Tibial artery (tissue), 4 donors: ENCODE results near the gene TEX38.

ENCODE experiments used
- DNase-seq, 2 donors: peaks; one replicate each; pipeline ENCODE4 v3.0.0-alpha.2; 2019
- H3K27ac ChIP-seq, 2 donors: fragments of 200-600 bp; sonication (generic) in 1 of 2; 1 replicate in 1 of 2; 2 replicates in 1 of 2; pipeline ENCODE4 v1.5.1; 2018 to 2019; ENCODE audit warnings: mild to moderate bottlenecking in 1 of 2
- H3K27me3 ChIP-seq, 2 donors: fragments of 200-600 bp; sonication (generic) in 1 of 2; one replicate each; pipeline versions ENCODE4 v1.5.1 to v1.6.0; 2016 to 2019
- H3K36me3 ChIP-seq, 3 donors: fragments of 200-600 bp; sonication (generic) in 2 of 3; one replicate each; pipeline ENCODE4 v1.5.1; 2016 to 2019; ENCODE audit warnings: mild to moderate bottlenecking in 2 of 3
- H3K4me1 ChIP-seq, 4 donors: fragments of 200-600 bp; sonication (generic) in 2 of 4; 1 replicate in 3 of 4; 2 replicates in 1 of 4; pipeline ENCODE4 v1.5.1; 2016 to 2019
- H3K4me3 ChIP-seq, 2 donors: fragments of 200-600 bp; sonication (generic) in 1 of 2; 1 replicate in 1 of 2; 2 replicates in 1 of 2; pipeline ENCODE4 v1.5.1; 2018 to 2019; ENCODE audit warnings: mild to moderate bottlenecking in 2 of 2
- H3K9me3 ChIP-seq, 3 donors: fragments of 200-600 bp; sonication (generic) in 1 of 3; one replicate each; pipeline ENCODE4 v1.5.1; 2016 to 2019
- intact Hi-C: fragments of 100-400 bp; cut with DNase I; formaldehyde crosslinking; loops from one replicate; pipeline ENCODE4 v1.15.0; 2023; ENCODE audit warnings: low total_unique reads
- TF ChIP-seq, protein P1 (sequence below), 2 experiments: fragments of 200-600 bp in 1 of 2; fragments of 450-650 bp in 1 of 2; IDR thresholded peaks; one replicate each; pipeline ENCODE4 v1.5.1; 2017 to 2019; ENCODE audit warnings: antibody characterized with exemption in 2 of 2, mild to moderate bottlenecking in 1 of 2, moderate library complexity in 1 of 2

The TEX38 gene

DNA sequence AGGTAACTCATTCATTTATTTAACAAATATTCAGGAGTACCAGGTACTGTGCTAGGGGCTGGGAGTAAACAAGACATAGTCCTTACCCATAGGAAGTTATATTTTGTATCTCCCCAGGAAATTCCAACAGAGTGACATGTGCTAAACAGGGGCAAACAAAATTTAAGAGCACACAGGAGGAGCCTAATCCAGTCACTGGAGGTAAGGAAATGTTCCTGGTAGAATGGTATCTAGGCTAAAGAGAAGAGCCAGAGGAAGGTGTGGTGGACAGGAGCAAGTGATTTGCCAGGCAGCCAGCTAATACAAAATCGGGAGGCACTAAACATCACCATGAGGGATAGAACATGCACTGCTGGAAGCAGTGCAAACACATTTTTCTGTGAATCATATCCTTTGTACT, 10.4 kb downstream of the TEX38 start:
- TF ChIP-seq, protein P1, sequence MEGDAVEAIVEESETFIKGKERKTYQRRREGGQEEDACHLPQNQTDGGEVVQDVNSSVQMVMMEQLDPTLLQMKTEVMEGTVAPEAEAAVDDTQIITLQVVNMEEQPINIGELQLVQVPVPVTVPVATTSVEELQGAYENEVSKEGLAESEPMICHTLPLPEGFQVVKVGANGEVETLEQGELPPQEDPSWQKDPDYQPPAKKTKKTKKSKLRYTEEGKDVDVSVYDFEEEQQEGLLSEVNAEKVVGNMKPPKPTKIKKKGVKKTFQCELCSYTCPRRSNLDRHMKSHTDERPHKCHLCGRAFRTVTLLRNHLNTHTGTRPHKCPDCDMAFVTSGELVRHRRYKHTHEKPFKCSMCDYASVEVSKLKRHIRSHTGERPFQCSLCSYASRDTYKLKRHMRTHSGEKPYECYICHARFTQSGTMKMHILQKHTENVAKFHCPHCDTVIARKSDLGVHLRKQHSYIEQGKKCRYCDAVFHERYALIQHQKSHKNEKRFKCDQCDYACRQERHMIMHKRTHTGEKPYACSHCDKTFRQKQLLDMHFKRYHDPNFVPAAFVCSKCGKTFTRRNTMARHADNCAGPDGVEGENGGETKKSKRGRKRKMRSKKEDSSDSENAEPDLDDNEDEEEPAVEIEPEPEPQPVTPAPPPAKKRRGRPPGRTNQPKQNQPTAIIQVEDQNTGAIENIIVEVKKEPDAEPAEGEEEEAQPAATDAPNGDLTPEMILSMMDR (IDR thresholded peaks at IDR 0.05) = no peak
- Histone ChIP-seq H3K36me3 (peaks cover 49 to 97% (median 85%) of the 10 kb centered on the region in 3 donors), H3K4me3 (no peak overlapping the region), H3K27me3 (no peaks in the 10 kb centered on the region), H3K4me1 (peaks cover 0 to 2% (median 1%) of the 10 kb centered on the region in 4 donors), H3K9me3 (no peaks in the 10 kb centered on the region), H3K27ac (no peak overlapping the region)
- DNase-seq = no peak
- intact Hi-C loops = no loop called here

DNA sequence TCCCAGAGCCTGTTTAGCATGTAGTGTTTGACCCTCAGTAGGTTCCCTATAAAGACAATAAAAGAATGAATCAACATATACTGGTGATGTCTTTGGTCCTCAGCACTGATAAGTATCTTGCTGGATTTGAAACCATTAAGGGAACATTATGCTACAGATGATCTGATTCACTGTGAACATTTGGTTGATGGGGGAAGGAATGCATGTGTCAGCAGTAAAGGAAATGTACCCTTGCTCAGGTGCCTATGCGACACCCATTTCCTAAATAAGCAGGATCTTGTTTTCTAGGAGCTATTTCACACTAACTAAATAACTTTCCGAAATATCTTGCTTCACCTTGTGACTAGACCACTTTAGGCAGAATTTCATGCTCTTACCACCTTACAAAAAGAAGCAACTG, 13.0 kb downstream of the TEX38 start:
- Histone ChIP-seq H3K27ac (no peak overlapping the region), H3K4me3 (no peak overlapping the region), H3K4me1 (peaks cover 0 to 10% (median 5%) of the 10 kb centered on the region in 4 donors), H3K9me3 (no peaks in the 10 kb centered on the region), H3K27me3 (no peaks in the 10 kb centered on the region), H3K36me3 (peaks cover 48 to 94% (median 90%) of the 10 kb centered on the region in 3 donors)
- DNase-seq = no peak
- TF ChIP-seq, protein P1 (IDR thresholded peaks at IDR 0.05) = no peak
- intact Hi-C loops = no loop called here

DNA sequence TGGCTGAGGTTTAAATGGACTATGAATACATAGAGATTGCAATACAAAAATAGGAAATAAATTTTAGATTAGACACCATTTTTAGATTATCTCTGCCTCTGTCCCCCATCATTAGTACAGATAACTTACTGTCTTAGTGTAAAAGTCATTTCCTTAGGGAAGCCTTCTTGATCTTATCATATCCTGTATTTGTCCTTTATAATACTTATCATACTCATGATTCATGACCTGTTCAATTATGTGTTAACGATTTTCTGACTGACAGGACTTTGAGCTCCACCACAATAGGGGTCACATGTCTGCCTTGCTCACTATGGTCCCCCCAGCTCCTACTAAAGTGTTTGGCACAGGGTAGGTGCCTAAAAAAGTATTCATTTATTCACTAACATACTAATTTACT, 14.6 kb downstream of the TEX38 start:
- H3K9me3 ChIP-seq = no peaks in the 10 kb centered on the region
- peaks cover 0 to 10% (median 5%) of the 10 kb centered on the region in 4 donors for H3K4me1 ChIP-seq
- no peak overlapping the region for H3K27ac ChIP-seq
- DNase-seq = no peak
- H3K4me3 ChIP-seq = no peak overlapping the region
- intact Hi-C loops = no loop called here
- TF ChIP-seq, protein P1 (IDR thresholded peaks at IDR 0.05) = no peak
- H3K36me3 ChIP-seq = peaks cover 53 to 96% (median 90%) of the 10 kb centered on the region in 3 donors
- H3K27me3 ChIP-seq = no peaks in the 10 kb centered on the region

DNA sequence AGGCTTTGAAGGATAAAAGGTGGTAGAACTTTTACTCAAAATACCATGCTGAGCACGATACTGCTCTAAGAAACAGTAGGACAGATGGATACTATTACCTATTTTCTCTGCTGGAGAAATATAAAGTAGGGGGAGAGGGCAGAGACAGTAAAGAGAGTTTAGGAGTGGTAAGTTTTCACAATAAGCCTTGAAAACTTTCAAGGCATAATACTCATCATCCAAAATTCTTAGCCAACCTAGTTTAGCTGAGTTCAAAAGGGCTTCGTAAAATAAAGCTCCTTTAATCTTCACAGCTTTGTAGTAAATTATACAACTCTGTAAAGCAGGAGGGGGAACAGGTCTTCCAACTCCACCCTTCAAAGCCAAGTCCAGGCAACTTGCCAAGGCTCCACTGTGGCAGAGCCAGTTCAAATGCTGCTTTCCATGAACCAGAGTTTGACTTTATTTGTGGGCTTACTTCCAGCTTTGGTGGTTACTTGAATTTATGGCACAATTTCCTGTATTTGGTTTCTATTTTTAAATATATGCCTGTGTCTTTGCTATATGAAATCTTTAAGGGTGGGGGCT, 15.5 kb downstream of the TEX38 start:
- Histone ChIP-seq H3K27ac (peak overlapping the region; percentile 0 to 14), H3K27me3 (no peaks in the 10 kb centered on the region), H3K36me3 (peaks cover 58 to 93% (median 90%) of the 10 kb centered on the region in 3 donors), H3K4me1 (peaks cover 0 to 10% (median 5%) of the 10 kb centered on the region in 4 donors), H3K9me3 (no peaks in the 10 kb centered on the region), H3K4me3 (no peak overlapping the region)
- TF ChIP-seq, protein P1 (IDR thresholded peaks at IDR 0.05) = no peak
- intact Hi-C loops = no loop called here
- peak; percentile 67 to 80 for DNase-seq

DNA sequence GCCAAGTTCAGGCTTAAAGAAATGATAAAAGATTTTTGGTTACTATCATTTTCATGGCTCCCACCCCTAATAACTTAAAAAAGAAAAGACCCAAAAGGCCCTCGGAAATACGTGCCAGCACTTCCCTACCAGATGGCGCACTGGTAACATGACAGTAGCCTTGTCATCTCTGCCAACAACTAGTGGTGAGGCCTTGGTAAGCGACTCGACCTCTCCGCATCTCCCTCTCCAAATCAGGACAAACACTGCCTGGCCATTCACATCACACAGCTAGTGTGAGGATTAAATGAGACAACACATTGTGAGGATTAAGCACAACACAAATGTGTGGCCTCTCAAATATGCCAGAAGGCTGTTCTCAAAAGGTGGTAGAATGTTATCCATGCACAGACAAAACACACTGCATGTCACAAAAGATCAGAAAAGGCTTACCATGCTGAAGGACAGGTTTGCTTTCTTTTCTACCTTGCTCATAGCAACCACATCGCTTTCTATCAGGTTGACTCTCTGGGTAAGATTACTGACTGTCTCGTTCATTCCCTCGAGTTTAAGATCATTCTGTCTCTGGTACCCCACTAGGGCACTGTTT, 16.4 kb downstream of the TEX38 start:
- Histone ChIP-seq H3K9me3 (no peaks in the 10 kb centered on the region), H3K4me3 (no peak overlapping the region), H3K4me1 (peaks cover 0 to 10% (median 5%) of the 10 kb centered on the region in 4 donors), H3K27ac (peak overlapping the region; percentile 0 to 14), H3K36me3 (peaks cover 53 to 86% (median 83%) of the 10 kb centered on the region in 3 donors), H3K27me3 (no peaks in the 10 kb centered on the region)
- intact Hi-C loops = no loop called here
- TF ChIP-seq, protein P1 (IDR thresholded peaks at IDR 0.05) = no peak
- no peak for DNase-seq
